SIG-M5 (cell line): ENCODE measurements around the gene GAMT.

Experiments used
- DNase-seq: peaks from one replicate; lab custom pipeline; 2025; lab: John Stamatoyannopoulos, UW

Gene GAMT

GRCh38 chr19:1364070-1364704, 37.2 kb downstream of the GAMT start:
- DNase-seq = no peak

- DNase-seq = no peak
Measured at GRCh38 chr19:1363599-1363998, 37.7 kb downstream of the GAMT start.

- DNase-seq = no peak
Measured at GRCh38 chr19:1362387-1363257, 38.7 kb downstream of the GAMT start.

- DNase-seq = no peak
Measured at GRCh38 chr19:1361601-1362386, 39.5 kb downstream of the GAMT start.

GRCh38 chr19:1360818-1361461, 40.4 kb downstream of the GAMT start:
- no peak for DNase-seq

GRCh38 chr19:1360126-1360817, 41.1 kb downstream of the GAMT start:
- DNase-seq = no peak

GRCh38 chr19:1357531-1358109, 43.7 kb downstream of the GAMT start:
- DNase-seq = no peak

- no peak for DNase-seq
Measured at GRCh38 chr19:1356508-1356865, 44.9 kb downstream of the GAMT start.

- DNase-seq = no peak
Measured at GRCh38 chr19:1355568-1356507, 45.5 kb downstream of the GAMT start.

GRCh38 chr19:1354970-1355567, 46.3 kb downstream of the GAMT start:
- DNase-seq = no peak

GRCh38 chr19:1353144-1353543, 48.2 kb downstream of the GAMT start:
- no peak for DNase-seq

GRCh38 chr19:1351381-1351851, 49.9 kb downstream of the GAMT start:
- no peak for DNase-seq

GRCh38 chr19:1350867-1351266, 50.5 kb downstream of the GAMT start:
- no peak for DNase-seq

GRCh38 chr19:1349211-1349610, 52.1 kb downstream of the GAMT start:
- no peak for DNase-seq
